Activated naive CD4-positive, alpha-beta T cell treated with anti-CD3 and anti-CD28 coated beads, Interleukin-2, amount 10 ng/mL, durations not matched to agents 7 days and 5 days (primary cell): ENCODE data around the gene LINS1.

Experiments used
- CTCF ChIA-PET: fragments of 350-600 bp; sonication (Branson Sonifier 250); formaldehyde crosslinking; loops from one replicate; lab custom pipeline; 2021; ENCODE audit warnings: antibody characterized with exemption; lab: Charles Lee
- DNase-seq: peaks from one replicate; pipeline ENCODE4 v3.0.0-alpha.2; 2020
- H3K27ac Mint-ChIP-seq: one replicate; pipeline ENCODE4 v1.8.0; 2021; ENCODE audit warnings: mild to moderate bottlenecking, moderate library complexity, mixed read lengths
- H3K27me3 Mint-ChIP-seq: one replicate; pipeline ENCODE4 v1.8.0; 2021; ENCODE audit warnings: mild to moderate bottlenecking, mixed read lengths
- H3K36me3 Mint-ChIP-seq: one replicate; pipeline ENCODE4 v1.8.0; 2021; ENCODE audit warnings: mixed read lengths
- H3K4me1 Mint-ChIP-seq: one replicate; pipeline ENCODE4 v1.8.0; 2021; ENCODE audit warnings: mixed read lengths
- H3K4me3 Mint-ChIP-seq: one replicate; pipeline ENCODE4 v1.8.0; 2021; ENCODE audit warnings: mild to moderate bottlenecking, moderate library complexity, mixed read lengths
- H3K9me3 Mint-ChIP-seq: one replicate; pipeline ENCODE4 v1.8.0; 2021; ENCODE audit warnings: mixed read lengths

The LINS1 gene

DNA sequence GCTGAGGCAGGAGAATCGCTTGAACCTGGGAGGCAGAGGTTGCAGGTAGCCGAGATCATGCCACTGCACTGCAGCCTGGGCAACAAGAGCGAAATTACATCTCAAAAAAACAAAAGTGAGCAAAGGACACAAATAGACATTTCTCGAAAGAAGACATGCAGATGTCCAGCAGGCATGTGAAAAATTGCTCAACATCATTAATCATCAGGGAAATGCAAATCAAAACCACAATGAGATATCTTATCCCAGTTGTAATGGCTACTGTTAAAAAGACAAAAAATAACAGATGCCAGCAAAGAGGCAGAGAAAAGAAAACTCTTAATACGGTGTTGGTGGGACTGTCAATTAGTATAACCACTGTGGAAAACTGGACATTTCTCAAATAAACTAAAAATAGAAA, 21.3 kb upstream of the LINS1 start:
- H3K36me3 Mint-ChIP-seq: peaks cover 32% of the 10 kb centered on the region

DNA sequence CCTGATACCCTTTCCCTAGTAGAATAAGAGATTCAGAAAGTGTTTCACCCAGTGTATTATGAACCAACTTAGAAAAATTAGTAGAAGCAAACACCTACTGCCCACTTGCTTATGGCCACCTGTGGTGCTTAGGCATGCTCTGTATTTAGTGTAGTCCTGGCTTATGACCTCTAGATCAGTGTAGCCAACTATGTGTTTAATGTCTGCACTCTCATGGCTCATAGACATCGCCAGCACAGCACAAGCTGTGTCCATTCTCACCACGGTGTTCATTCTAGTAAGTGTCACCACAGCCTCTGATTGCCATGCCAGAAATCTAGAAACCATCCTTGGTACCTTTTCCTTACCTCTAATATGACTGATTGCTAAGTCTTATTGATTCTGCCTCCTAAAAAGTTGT, 14.7 kb upstream of the LINS1 start:
- Mint-ChIP-seq H3K36me3 (peaks cover 58% of the 10 kb centered on the region), H3K27ac (no peak overlapping the region), H3K9me3 (no peaks in the 10 kb centered on the region), H3K27me3 (no peaks in the 10 kb centered on the region), H3K4me1 (peaks cover 6% of the 10 kb centered on the region), H3K4me3 (no peak overlapping the region)
- CTCF ChIA-PET: no interaction called here
- no peak for DNase-seq

More for the DNA sequence above, 21.3 kb upstream of the LINS1 start:
- H3K4me1 Mint-ChIP-seq: peaks cover 4% of the 10 kb centered on the region
- H3K27me3 Mint-ChIP-seq: no peaks in the 10 kb centered on the region
- no peak for DNase-seq
- H3K4me3 Mint-ChIP-seq: no peak overlapping the region
- H3K9me3 Mint-ChIP-seq: no peaks in the 10 kb centered on the region
- no peak overlapping the region for H3K27ac Mint-ChIP-seq
- CTCF ChIA-PET: interaction anchor here (0.8 to 1.0 kb wide), 2 partner anchors 51 to 386 kb away, joined by 3 to 4 read pairs; no protein-coding TSS in a partner anchor

DNA sequence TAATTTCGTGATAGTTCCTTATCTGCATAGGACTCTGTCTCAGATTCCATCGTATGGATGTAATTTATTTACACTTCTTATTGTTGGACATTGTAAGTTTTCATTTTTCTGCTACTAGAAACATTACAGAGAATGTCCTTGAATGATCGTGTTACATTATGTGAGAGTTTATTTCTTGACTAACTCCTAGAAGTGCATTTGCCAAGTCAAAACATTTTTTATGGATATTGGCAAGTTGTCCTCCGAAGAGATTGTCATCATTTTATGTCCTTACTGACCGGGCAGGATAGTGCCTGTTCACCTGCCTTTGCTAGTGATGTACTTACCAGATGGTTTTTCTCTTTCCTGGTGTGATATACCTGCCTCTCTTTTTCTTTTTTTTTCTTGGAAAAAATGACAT, 13.8 kb upstream of the LINS1 start:
- DNase-seq: no peak
- Mint-ChIP-seq H3K4me1 (peaks cover 6% of the 10 kb centered on the region), H3K36me3 (peaks cover 57% of the 10 kb centered on the region), H3K27ac (no peak overlapping the region), H3K27me3 (no peaks in the 10 kb centered on the region), H3K4me3 (no peak overlapping the region), H3K9me3 (no peaks in the 10 kb centered on the region)
- CTCF ChIA-PET: interaction anchor here (0.8 to 1.3 kb wide), 3 partner anchors 9 to 273 kb away, joined by 3 to 4 read pairs (median 3); no protein-coding TSS in a partner anchor

DNA sequence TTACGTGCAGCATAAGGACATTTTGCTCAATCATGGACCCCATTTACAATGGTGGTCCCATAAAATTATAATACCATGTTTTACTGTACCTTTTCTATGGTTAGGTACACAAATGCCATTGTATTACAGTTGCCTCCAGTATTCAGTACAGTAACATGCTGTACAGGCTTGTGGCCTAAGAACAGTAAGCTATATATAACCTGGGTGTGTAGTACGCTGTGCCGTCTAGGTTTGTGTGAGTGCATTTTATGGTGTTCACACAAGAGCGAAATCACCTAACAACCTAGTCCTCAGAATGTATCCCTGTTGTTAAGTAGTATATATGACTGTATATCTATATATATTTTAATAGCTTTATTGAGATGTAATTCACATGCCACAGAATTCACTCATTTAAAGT, 12.9 kb upstream of the LINS1 start:
- Mint-ChIP-seq H3K36me3 (peaks cover 55% of the 10 kb centered on the region), H3K27me3 (no peaks in the 10 kb centered on the region), H3K9me3 (no peaks in the 10 kb centered on the region), H3K27ac (no peak overlapping the region), H3K4me1 (peaks cover 6% of the 10 kb centered on the region), H3K4me3 (no peak overlapping the region)
- no peak for DNase-seq
- CTCF ChIA-PET: interaction anchor here (1.2 to 1.3 kb wide), 2 partner anchors 10 to 265 kb away, joined by 3 to 4 read pairs; no protein-coding TSS in a partner anchor

DNA sequence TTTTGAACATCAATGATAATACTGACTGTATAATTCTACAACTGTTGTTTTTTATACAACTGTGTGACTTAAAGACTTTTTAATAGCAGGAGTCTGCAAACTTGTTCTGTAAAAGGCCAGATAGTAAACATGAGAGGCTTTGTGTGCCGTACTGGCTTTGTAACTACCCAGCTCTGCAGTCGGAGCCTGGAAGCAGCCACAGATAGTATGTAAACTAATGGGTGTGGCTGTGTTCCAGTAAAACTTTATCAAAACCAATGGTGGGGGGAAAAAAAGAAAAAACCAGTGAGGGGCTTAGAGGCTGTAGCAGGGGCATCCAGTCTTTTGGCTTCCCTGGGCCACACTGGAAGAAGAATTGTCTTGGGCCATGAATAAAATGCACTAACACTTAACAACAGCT, 12.4 kb upstream of the LINS1 start:
- CTCF ChIA-PET: no interaction called here

DNA sequence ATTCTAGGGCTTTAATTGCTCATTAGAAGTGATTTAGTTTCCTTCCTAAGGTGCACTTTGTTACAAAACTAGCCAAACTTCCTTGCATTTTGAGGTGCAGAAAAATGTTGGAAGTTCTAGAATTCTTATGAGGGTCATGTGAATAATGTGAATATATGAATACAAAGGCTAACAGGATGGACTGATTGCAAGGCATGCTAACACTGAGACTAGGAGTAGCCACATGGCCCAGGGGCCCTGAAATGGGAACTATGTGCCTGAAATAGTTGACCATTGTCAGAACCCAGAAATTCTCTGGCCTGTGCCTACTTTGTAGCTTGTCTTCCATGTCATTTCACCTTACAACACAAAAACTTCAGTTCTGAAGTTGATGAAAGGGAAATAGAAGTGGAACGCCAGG, 11.2 kb upstream of the LINS1 start:
- Mint-ChIP-seq H3K27me3 (no peaks in the 10 kb centered on the region), H3K4me3 (no peak overlapping the region), H3K9me3 (no peaks in the 10 kb centered on the region), H3K4me1 (peaks cover 9% of the 10 kb centered on the region), H3K27ac (no peak overlapping the region), H3K36me3 (peaks cover 60% of the 10 kb centered on the region)
- no peak for DNase-seq
- CTCF ChIA-PET: no interaction called here

More for the DNA sequence above, 12.4 kb upstream of the LINS1 start:
- H3K4me1 Mint-ChIP-seq: peaks cover 6% of the 10 kb centered on the region
- no peak for DNase-seq
- no peaks in the 10 kb centered on the region for H3K9me3 Mint-ChIP-seq
- H3K4me3 Mint-ChIP-seq: no peak overlapping the region
- no peaks in the 10 kb centered on the region for H3K27me3 Mint-ChIP-seq
- H3K27ac Mint-ChIP-seq: no peak overlapping the region
- peaks cover 58% of the 10 kb centered on the region for H3K36me3 Mint-ChIP-seq

DNA sequence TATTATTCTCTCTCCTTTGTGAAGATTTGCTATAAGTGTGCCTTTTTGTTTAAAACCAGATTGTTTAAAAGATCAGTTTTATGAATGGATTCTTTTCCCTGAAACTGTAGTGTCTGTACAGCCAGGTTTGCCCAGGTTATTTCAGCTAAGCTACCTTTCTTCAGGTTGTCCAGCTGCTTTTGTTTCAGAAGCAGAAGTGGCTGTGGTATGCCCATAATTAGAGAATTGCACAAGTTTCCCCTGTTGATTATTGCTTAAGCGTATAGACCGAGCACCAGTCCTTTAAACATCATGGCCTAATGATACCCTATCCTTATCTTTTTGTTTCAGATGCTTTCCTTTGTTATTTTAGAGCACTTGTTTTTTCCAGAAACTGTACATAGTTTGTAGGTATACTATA, 10.6 kb upstream of the LINS1 start:
- DNase-seq: no peak
- H3K36me3 Mint-ChIP-seq: peaks cover 63% of the 10 kb centered on the region
- CTCF ChIA-PET: no interaction called here
- H3K4me1 Mint-ChIP-seq: peaks cover 14% of the 10 kb centered on the region
- H3K4me3 Mint-ChIP-seq: no peak overlapping the region
- no peaks in the 10 kb centered on the region for H3K27me3 Mint-ChIP-seq
- no peaks in the 10 kb centered on the region for H3K9me3 Mint-ChIP-seq
- H3K27ac Mint-ChIP-seq: no peak overlapping the region

DNA sequence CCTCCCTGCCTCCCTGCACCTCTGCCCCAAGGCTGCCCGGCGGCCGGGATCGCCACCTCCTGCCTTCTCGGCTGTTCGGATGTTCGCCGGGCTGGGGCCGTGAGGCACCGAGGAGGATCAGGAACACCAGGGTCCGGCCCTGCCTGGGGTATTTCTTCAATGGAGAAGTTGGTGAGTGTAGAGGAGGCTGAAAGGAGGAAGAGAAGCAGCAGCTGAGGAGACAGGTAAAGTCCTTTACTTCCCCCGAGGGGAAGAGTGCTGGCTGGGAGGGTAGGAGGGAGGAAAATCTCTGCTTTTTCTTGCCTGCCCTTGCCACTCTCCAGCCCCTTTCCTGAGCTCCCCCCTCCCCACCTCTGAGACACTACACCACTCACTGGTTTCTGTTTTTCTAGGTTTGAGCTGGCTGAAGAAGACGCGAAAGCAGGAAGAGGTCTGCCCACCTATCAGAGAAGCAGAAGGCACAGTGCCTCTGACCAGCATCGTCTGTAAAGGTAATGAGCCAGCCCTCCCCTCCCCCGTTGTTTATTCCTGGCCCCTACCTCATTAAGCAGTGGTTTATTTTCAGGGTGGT, 924 bp upstream of the LINS1 start:
- H3K4me3 Mint-ChIP-seq: no peak overlapping the region
- H3K27me3 Mint-ChIP-seq: no peaks in the 10 kb centered on the region
- no peaks in the 10 kb centered on the region for H3K9me3 Mint-ChIP-seq
- peak; percentile 79 for DNase-seq
- CTCF ChIA-PET: interaction anchor here (0.5 to 1.8 kb wide), 4 partner anchors 10 to 253 kb away, joined by 3 to 11 read pairs (median 4); no protein-coding TSS in a partner anchor
- H3K36me3 Mint-ChIP-seq: peaks cover 55% of the 10 kb centered on the region
- H3K27ac Mint-ChIP-seq: no peak overlapping the region
- peaks cover 62% of the 10 kb centered on the region for H3K4me1 Mint-ChIP-seq

DNA sequence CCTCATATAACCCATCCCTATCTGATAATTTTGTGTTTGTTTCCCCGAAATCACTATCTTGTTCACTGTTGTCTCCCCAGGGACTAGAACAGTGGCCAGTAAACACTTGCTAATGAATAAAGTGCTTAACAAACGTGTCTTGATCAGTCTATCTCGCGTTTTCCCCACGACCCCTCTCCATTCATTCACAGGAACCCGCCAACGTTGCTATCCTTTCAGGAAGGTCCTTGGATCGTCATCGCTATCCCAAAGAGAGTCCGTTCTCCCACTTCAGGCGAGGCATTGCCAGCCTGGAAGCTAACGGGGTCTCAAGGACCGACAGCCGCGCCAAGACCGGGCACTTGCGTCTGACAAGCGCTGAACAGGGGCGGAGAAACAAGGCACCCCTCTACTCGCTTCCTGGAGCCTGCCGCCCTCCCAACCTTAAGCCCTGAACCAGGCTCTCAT, 344 bp downstream of the LINS1 start:
- CTCF ChIA-PET: interaction anchor here (1.8 kb wide), 1 partner anchor 252 kb away, joined by 11 read pairs; no protein-coding TSS in a partner anchor
- no peak for DNase-seq
- H3K27ac Mint-ChIP-seq: no peak overlapping the region
- H3K4me1 Mint-ChIP-seq: peaks cover 65% of the 10 kb centered on the region
- peaks cover 53% of the 10 kb centered on the region for H3K36me3 Mint-ChIP-seq
- no peak overlapping the region for H3K4me3 Mint-ChIP-seq
- H3K9me3 Mint-ChIP-seq: no peaks in the 10 kb centered on the region
- no peaks in the 10 kb centered on the region for H3K27me3 Mint-ChIP-seq

DNA sequence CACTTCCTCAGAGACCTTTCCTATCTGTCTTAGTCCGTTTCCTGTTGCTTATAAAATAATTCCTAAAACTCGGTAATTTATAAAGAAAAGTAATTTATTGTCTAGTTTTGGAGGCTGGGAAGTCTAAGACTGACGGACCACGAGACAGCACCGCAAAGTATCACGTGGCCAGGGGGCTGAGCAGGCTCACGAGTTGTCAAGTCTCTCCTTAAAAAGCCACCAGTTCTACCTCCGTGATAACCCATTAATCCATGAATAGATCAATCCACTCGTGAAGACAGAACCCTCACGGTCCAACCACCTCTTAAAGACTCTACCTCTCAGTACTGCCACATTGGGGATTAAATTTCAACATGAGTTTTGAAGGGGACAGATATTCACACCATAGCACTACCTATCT, 821 bp downstream of the LINS1 start:
- H3K36me3 Mint-ChIP-seq: peaks cover 52% of the 10 kb centered on the region
- no peak overlapping the region for H3K27ac Mint-ChIP-seq
- no peak overlapping the region for H3K4me3 Mint-ChIP-seq
- peaks cover 68% of the 10 kb centered on the region for H3K4me1 Mint-ChIP-seq
- H3K27me3 Mint-ChIP-seq: no peaks in the 10 kb centered on the region
- CTCF ChIA-PET: interaction anchor here (1.3 kb wide), 2 partner anchors 29 to 251 kb away, joined by 4 to 5 read pairs; no protein-coding TSS in a partner anchor
- H3K9me3 Mint-ChIP-seq: no peaks in the 10 kb centered on the region
- DNase-seq: peak; percentile 76

DNA sequence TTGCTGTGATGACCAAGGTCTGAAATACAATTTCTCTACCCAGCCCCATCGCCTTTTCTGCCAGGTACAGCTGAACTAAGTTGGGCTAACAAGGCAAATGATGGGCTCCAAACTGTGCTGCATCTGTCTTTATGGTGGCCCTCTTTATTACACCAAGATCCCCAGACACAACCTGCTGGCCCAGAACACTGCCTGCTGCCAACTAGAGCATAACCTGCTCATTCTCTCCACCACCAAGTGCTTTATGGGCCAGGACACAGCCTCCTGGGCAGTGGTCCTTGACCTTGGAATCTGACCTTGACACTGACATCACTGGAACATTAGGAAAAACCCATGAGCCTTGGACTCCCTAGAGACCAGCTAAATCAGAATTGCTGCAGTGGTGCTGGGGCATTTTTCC, 3.3 kb downstream of the LINS1 start:
- no peaks in the 10 kb centered on the region for H3K27me3 Mint-ChIP-seq

DNA sequence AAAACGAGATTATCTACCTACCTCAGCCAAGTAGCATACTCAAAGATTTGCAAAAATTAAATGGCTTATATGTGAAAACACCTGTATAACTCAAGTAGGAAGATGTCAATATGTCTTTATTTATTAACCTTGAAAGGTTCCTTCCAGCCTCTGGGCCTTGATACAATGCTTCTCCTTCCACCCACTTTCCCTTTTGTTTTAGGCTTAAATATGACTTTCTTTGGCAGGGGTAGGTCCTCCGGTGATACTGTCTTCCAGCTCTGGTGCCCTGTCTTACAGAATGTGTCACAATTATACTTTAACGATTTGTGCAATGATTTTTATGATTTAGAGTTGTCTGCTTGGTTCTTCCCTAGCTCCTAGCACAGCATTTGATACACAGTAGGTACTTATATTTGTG, 4.1 kb downstream of the LINS1 start:
- peak overlapping the region; percentile 99 for H3K27ac Mint-ChIP-seq
- peaks cover 47% of the 10 kb centered on the region for H3K36me3 Mint-ChIP-seq

More for the DNA sequence above, 3.3 kb downstream of the LINS1 start:
- Mint-ChIP-seq H3K36me3 (peaks cover 49% of the 10 kb centered on the region), H3K27ac (peak overlapping the region; percentile 99), H3K4me1 (peaks cover 68% of the 10 kb centered on the region), H3K4me3 (peak overlapping the region; percentile 64), H3K9me3 (no peaks in the 10 kb centered on the region)
- no peak for DNase-seq
- CTCF ChIA-PET: interaction anchor here (1.3 to 1.7 kb wide), 2 partner anchors 25 to 248 kb away, joined by 5 to 7 read pairs; no protein-coding TSS in a partner anchor

DNA sequence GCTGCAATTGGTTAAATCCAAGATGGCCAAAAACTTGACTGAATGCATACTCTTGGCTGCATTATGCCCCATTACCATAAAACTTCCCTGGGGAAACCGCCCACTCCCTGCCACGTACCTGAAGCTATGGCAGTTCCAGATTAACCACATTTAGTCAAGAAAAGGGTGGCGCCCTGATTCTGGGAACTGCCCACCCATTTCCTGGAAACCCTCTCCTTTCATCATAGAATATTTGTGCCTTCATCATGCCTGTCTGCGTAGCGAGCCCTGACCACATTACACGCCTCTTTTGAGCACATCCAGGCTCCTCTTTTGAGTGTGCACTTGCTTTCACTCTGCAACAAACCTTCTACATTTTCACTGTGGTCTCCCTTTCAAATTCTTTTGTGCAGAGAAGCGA, 5.2 kb downstream of the LINS1 start:
- H3K4me1 Mint-ChIP-seq: peaks cover 80% of the 10 kb centered on the region
- H3K27ac Mint-ChIP-seq: peak overlapping the region; percentile 99
- H3K4me3 Mint-ChIP-seq: peak overlapping the region; percentile 76
- CTCF ChIA-PET: interaction anchor here (0.8 to 3.0 kb wide), 5 partner anchors 12 to 255 kb away, joined by 3 to 16 read pairs (median 4); no protein-coding TSS in a partner anchor
- peaks cover 55% of the 10 kb centered on the region for H3K36me3 Mint-ChIP-seq
- no peaks in the 10 kb centered on the region for H3K27me3 Mint-ChIP-seq
- peak; percentile 97 for DNase-seq
- peaks cover 7% of the 10 kb centered on the region for H3K9me3 Mint-ChIP-seq

More for the DNA sequence above, 4.1 kb downstream of the LINS1 start:
- Mint-ChIP-seq H3K27me3 (no peaks in the 10 kb centered on the region), H3K4me3 (peak overlapping the region; percentile 76), H3K4me1 (peaks cover 70% of the 10 kb centered on the region), H3K9me3 (peaks cover 2% of the 10 kb centered on the region)
- peak; percentile 26 for DNase-seq
- CTCF ChIA-PET: interaction anchor here (1.1 to 1.7 kb wide), 3 partner anchors 11 to 247 kb away, joined by 4 to 7 read pairs (median 5); no protein-coding TSS in a partner anchor

DNA sequence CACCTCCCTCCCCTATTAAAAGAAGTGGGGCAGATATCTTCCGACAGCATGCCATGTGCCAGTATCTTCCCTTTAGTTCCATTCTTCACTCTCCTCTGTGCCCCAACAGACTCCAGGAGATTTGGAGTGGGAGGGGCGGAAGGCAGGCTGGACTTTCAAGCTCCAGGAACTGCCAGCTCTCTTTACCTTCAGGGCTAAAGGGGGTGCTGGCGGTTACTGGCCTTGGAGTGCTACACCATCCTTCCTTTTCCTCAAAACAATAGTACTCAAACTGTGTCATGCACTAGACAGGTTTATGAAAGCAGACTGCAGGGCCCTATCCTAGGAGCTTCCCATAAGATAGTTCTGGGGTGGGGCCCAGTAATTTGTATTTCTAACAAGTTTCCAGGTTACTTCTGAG, 6.0 kb downstream of the LINS1 start:
- Mint-ChIP-seq H3K27ac (peak overlapping the region; percentile 99), H3K27me3 (no peaks in the 10 kb centered on the region), H3K9me3 (peaks cover 13% of the 10 kb centered on the region), H3K36me3 (peaks cover 64% of the 10 kb centered on the region), H3K4me3 (peak overlapping the region; percentile 76), H3K4me1 (peaks cover 84% of the 10 kb centered on the region)
- CTCF ChIA-PET: interaction anchor here (0.6 to 3.0 kb wide), 5 partner anchors 22 to 246 kb away, joined by 3 to 16 read pairs (median 6); no protein-coding TSS in a partner anchor
- peak; percentile 25 for DNase-seq
